Naive thymus-derived CD4-positive, alpha-beta T cell (primary cell): ENCODE measurements around the gene MTCH1. TPM values are rescaled to one million over a fixed set of nuclear protein-coding genes. Genes with fewer than 3 reads are reported as not detected.

Source experiments
- ATAC-seq: fragments of 150-1000 bp; cut with Tn5 transposase; 2 replicates; pipeline ENCODE4 v1.10.0; 2021; ENCODE audit warnings: mild to moderate bottlenecking, moderate library complexity
- CTCF ChIA-PET: fragments of 350-600 bp; sonication (Branson Sonifier 250); formaldehyde crosslinking; loops from one replicate; lab custom pipeline; 2021; ENCODE audit warnings: antibody characterized with exemption; lab: Charles Lee
- POLR2A ChIA-PET: fragments of 350-600 bp; sonication (Branson Sonifier 250); formaldehyde crosslinking; loops from one replicate; lab custom pipeline; 2021; ENCODE audit warnings: antibody characterized with exemption, inconsistent platforms; lab: Charles Lee
- DNase-seq, 9 donors: peaks; one replicate each; pipeline versions ENCODE4 v3.0.0 to v3.0.0-alpha.2; 2020 to 2022; ENCODE audit warnings: mixed read lengths in 1 of 9
- H3K27ac ChIP-seq: one replicate; pipeline ENCODE4 v1.7.0; 2013; ENCODE audit warnings: mild to moderate bottlenecking, low read depth, low read length, moderate library complexity
- H3K27me3 ChIP-seq, 2 donors: one replicate each; pipeline ENCODE4 v1.7.0; 2013; ENCODE audit warnings: low read length in 2 of 2, mild to moderate bottlenecking in 2 of 2, moderate library complexity in 2 of 2; ENCODE audit not compliant: control insufficient read depth in 2 of 2, insufficient read depth in 2 of 2
- H3K36me3 ChIP-seq, 3 experiments: 1 replicate in 2 of 3; 2 replicates in 1 of 3; pipeline ENCODE4 v1.7.0; 2013; ENCODE audit warnings: low read length in 3 of 3, mild to moderate bottlenecking in 3 of 3, moderate library complexity in 1 of 3; ENCODE audit not compliant: insufficient read depth in 3 of 3, control insufficient read depth in 2 of 3
- H3K4me1 ChIP-seq, 2 donors: one replicate each; pipeline ENCODE4 v1.7.0; 2013; ENCODE audit warnings: low read length in 2 of 2, mild to moderate bottlenecking in 2 of 2, moderate library complexity in 1 of 2; ENCODE audit not compliant: control insufficient read depth in 2 of 2, insufficient read depth in 2 of 2
- H3K4me3 ChIP-seq: 2 replicates; pipeline ENCODE4 v1.7.0; 2013; ENCODE audit warnings: mild to moderate bottlenecking, low read length
- H3K9me3 ChIP-seq, 3 experiments: 1 replicate in 2 of 3; 2 replicates in 1 of 3; pipeline ENCODE4 v1.7.0; 2013; ENCODE audit warnings: low read length in 3 of 3; ENCODE audit not compliant: control insufficient read depth in 2 of 3
- H3K27ac Mint-ChIP-seq, 9 donors: one replicate each; pipeline ENCODE4 v1.8.0; 2020 to 2022; ENCODE audit warnings: mixed read lengths in 9 of 9, mild to moderate bottlenecking in 8 of 9, moderate library complexity in 5 of 9, inconsistent platforms in 2 of 9
- H3K27me3 Mint-ChIP-seq, 5 donors: one replicate each; pipeline ENCODE4 v1.8.0; 2021 to 2022; ENCODE audit warnings: mixed read lengths in 5 of 5, mild to moderate bottlenecking in 1 of 5
- H3K36me3 Mint-ChIP-seq, 5 donors: one replicate each; pipeline ENCODE4 v1.8.0; 2020 to 2022; ENCODE audit warnings: mixed read lengths in 5 of 5, mild to moderate bottlenecking in 3 of 5, inconsistent platforms in 1 of 5
- H3K4me1 Mint-ChIP-seq, 7 donors: one replicate each; pipeline ENCODE4 v1.8.0; 2020 to 2022; ENCODE audit warnings: mixed read lengths in 7 of 7, mild to moderate bottlenecking in 3 of 7, inconsistent platforms in 1 of 7
- H3K4me3 Mint-ChIP-seq, 10 donors: one replicate each; pipeline ENCODE4 v1.8.0; 2020 to 2022; ENCODE audit warnings: mild to moderate bottlenecking in 10 of 10, mixed read lengths in 10 of 10, moderate library complexity in 6 of 10, inconsistent platforms in 2 of 10
- H3K9me3 Mint-ChIP-seq, 11 donors: one replicate each; pipeline ENCODE4 v1.8.0; 2020 to 2022; ENCODE audit warnings: mixed read lengths in 11 of 11, mild to moderate bottlenecking in 4 of 11, inconsistent platforms in 1 of 11, moderate library complexity in 1 of 11
- intact Hi-C, 2 donors: fragments of 100-400 bp; cut with micrococcal nuclease; formaldehyde crosslinking; loops; one replicate each; pipeline ENCODE4 v1.15.1; 2023
- polyA plus RNA-seq, 2 donors: library from polyadenylated mRNA; unstranded; fragments of 300-500 nt; fragmentation: Illumina TruSeq; gene quantifications; one replicate each; pipeline ENCODE4 v1.2.3, GENCODE V29; 2021
- total RNA-seq, 6 experiments: library from RNA in 5 of 6; stranded (reverse) in 5 of 6; gene quantifications; 1 replicate in 5 of 6; 2 replicates in 1 of 6; pipeline ENCODE4 v1.2.3 and lab custom pipeline; 2021 to 2026

MTCH1 gene
- total and polyA plus RNA-seq, 7 experiments from 2014 or later = 75.2 to 198 (median 130) TPM

DNA sequence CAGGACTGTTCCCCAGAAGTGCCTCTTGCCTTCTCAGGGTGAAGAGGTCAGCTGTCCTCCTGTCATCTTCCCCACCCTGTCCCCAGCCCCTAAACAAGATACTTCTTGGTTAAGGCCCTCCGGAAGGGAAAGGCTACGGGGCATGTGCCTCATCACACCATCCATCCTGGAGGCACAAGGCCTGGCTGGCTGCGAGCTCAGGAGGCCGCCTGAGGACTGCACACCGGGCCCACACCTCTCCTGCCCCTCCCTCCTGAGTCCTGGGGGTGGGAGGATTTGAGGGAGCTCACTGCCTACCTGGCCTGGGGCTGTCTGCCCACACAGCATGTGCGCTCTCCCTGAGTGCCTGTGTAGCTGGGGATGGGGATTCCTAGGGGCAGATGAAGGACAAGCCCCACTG is 21.6 kb downstream of the MTCH1 start:
- intact Hi-C loops = no loop called here
- ATAC-seq (no peak), DNase-seq (no peak)
- no peaks in the 10 kb centered on the region for H3K27me3 ChIP-seq
- H3K4me3 ChIP-seq = no peak overlapping the region
- Mint-ChIP-seq H3K9me3 (no peaks in the 10 kb centered on the region), H3K27me3 (no peaks in the 10 kb centered on the region), H3K4me3 (peak overlapping the region in 7 of 10 donors; percentile 3 to 71 (median 32)), H3K4me1 (peaks cover 20 to 55% (median 37%) of the 10 kb centered on the region in 7 donors), H3K36me3 (peaks cover 0 to 27% (median 6%) of the 10 kb centered on the region in 5 donors), H3K27ac (peak overlapping the region; percentile 40 to 94 (median 74))
- H3K9me3 ChIP-seq = no peaks in the 10 kb centered on the region
- POLR2A ChIA-PET = interaction anchor here (0.8 to 3.1 kb wide), 3 partner anchors 9 to 359 kb away, joined by 4 to 8 read pairs (median 5); no protein-coding TSS in a partner anchor
- H3K4me1 ChIP-seq = peaks cover 19 to 24% of the 10 kb centered on the region in 2 donors
- peaks cover 5 to 25% (median 14%) of the 10 kb centered on the region in 3 experiments for H3K36me3 ChIP-seq
- CTCF ChIA-PET = interaction anchor here (0.9 kb wide), 1 partner anchor 210 kb away, joined by 4 read pairs; no protein-coding TSS in a partner anchor
- H3K27ac ChIP-seq = peak overlapping the region; percentile 40

DNA sequence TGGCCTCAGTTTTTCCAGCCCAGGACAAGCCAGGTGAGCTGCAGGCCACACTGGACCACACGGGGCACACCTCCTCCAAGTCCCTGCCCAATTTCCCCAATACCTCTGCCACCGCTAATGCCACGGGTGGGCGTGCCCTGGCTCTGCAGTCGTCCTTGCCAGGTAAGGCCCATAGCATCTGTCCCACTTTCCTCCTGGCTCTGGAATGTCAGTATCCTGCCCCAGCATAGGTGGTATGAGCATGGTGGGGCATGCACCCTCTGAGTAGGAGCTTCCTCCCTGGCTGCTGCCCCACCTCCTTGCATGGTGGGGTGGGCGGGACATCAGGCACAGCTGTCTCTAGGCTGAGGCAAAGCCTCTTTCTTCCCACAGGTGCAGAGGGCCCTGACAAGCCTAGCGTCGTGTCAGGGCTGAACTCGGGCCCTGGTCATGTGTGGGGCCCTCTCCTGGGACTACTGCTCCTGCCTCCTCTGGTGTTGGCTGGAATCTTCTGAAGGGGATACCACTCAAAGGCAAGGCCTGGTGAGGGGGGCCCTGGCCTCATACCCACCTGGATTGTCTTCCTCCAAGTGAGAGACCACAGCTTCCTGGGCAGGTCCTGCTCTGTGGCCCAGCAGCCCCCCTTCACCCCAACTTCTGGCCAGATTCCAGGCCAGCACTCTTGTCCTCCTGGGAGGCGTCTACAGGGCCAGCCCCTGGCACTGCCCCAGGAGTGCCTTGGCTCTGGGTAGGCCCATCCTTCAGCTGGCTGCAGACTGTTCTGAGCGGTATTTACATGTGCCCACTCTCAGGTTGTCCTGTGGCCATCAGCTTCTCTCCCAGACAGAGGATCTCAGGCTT is 22.3 kb downstream of the MTCH1 start:
- peaks cover 20 to 55% (median 37%) of the 10 kb centered on the region in 7 donors for H3K4me1 Mint-ChIP-seq

DNA sequence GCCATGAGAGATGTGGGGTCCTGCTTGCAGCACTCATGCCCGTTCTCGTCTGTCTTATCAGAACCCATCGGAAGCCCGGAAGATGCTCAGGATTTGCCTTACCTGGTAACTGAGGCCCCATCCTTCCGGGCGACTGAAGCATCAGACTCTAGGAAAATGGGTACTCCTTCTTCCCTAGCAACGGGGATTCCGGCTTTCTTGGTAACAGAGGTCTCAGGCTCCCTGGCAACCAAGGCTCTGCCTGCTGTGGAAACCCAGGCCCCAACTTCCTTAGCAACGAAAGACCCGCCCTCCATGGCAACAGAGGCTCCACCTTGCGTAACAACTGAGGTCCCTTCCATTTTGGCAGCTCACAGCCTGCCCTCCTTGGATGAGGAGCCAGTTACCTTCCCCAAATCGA is 23.1 kb downstream of the MTCH1 start:
- DNase-seq (peak; percentile 69 to 89 (median 81)), ATAC-seq (peak; percentile 82)
- Mint-ChIP-seq H3K27me3 (no peaks in the 10 kb centered on the region), H3K27ac (peak overlapping the region; percentile 74 to 96 (median 93)), H3K4me3 (peak overlapping the region in 9 of 10 donors; percentile 57 to 80 (median 70)), H3K36me3 (peaks cover 0 to 13% (median 0%) of the 10 kb centered on the region in 5 donors), H3K9me3 (no peaks in the 10 kb centered on the region), H3K4me1 (peaks cover 20 to 55% (median 37%) of the 10 kb centered on the region in 7 donors)
- Histone ChIP-seq H3K4me3 (no peak overlapping the region), H3K27me3 (no peaks in the 10 kb centered on the region), H3K27ac (peak overlapping the region; percentile 40), H3K4me1 (peaks cover 19 to 24% of the 10 kb centered on the region in 2 donors), H3K36me3 (peaks cover 0 to 10% (median 2%) of the 10 kb centered on the region in 3 experiments), H3K9me3 (no peaks in the 10 kb centered on the region)
- POLR2A ChIA-PET = no interaction called here
- intact Hi-C loops = loop anchor here (1.0 to 2.0 kb wide), 4 partner anchors 22 to 78 kb away; partner anchors contain the start of genes C6orf89 (in 1 of the 2) and MTCH1 (in 1 of the 2)
- CTCF ChIA-PET = no interaction called here

More for the DNA sequence above, 22.3 kb downstream of the MTCH1 start:
- POLR2A ChIA-PET = interaction anchor here (0.8 to 3.1 kb wide), 3 partner anchors 8 to 358 kb away, joined by 4 to 8 read pairs (median 5); no protein-coding TSS in a partner anchor
- intact Hi-C loops = loop anchor here (1.0 to 2.0 kb wide), 4 partner anchors 21 to 78 kb away; partner anchors contain the start of genes C6orf89 (in 1 of the 2) and MTCH1 (in 1 of the 2)
- peaks cover 4 to 18% (median 10%) of the 10 kb centered on the region in 3 experiments for H3K36me3 ChIP-seq
- no peaks in the 10 kb centered on the region for H3K27me3 Mint-ChIP-seq
- H3K36me3 Mint-ChIP-seq = peaks cover 0 to 21% (median 5%) of the 10 kb centered on the region in 5 donors
- H3K9me3 ChIP-seq = no peaks in the 10 kb centered on the region
- peaks cover 19 to 24% of the 10 kb centered on the region in 2 donors for H3K4me1 ChIP-seq
- H3K27ac ChIP-seq = peak overlapping the region; percentile 40
- no peaks in the 10 kb centered on the region for H3K9me3 Mint-ChIP-seq
- H3K27me3 ChIP-seq = no peaks in the 10 kb centered on the region
- DNase-seq (peak in 5 of 9 donors; percentile 37 to 50 (median 44)), ATAC-seq (peak; percentile 56)
- CTCF ChIA-PET = interaction anchor here (0.9 kb wide), 1 partner anchor 211 kb away, joined by 4 read pairs; no protein-coding TSS in a partner anchor
- H3K4me3 ChIP-seq = no peak overlapping the region
- peak overlapping the region; percentile 74 to 96 (median 93) for H3K27ac Mint-ChIP-seq
- H3K4me3 Mint-ChIP-seq = peak overlapping the region; percentile 36 to 73 (median 64)

DNA sequence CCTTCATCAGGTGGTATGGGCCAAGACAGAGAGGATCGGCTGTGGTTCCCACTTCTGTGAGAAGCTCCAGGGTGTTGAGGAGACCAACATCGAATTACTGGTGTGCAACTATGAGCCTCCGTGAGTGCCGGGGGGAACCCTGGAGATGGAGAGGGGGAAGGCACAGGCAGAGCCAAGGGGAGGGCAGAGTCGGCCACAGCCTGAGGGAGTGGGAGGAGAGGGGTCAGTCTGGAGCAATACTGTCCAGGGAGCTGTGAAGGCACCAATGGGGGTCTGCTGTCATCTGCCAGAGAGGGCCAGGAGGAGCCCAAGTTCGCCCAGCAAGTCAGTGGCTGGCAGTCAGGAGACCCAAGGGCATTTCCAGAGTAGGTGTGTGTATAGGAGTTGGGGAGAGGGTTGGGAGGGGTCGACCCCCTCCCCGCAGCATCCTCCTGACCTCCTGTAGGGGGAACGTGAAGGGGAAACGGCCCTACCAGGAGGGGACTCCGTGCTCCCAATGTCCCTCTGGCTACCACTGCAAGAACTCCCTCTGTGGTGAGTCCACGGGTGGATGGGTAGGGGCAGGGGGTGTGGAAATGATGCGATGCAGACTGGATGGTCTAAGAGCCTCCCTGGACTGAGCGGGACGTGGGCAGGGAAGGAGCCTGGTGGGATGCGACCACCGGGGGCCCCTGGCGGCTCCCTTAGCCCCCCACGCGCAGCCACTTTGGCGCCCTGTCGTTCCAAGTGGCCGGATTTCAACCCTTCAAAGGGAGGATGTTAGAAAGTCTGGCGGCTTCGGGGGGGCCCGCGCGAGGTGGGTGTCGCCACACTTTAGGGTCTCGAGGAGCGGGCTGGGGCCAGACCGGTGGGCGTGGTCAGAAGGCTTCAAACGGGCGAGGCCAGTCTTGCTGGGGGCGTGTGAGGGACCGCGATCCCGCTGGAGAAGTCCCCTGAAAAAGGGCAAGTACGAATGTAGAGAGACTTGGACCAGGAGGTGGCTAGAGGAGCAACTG is 24.3 kb downstream of the MTCH1 start:
- peak overlapping the region in 8 of 9 donors; percentile 3 to 94 (median 82) for H3K27ac Mint-ChIP-seq
- peaks cover 27 to 63% (median 41%) of the 10 kb centered on the region in 7 donors for H3K4me1 Mint-ChIP-seq
- H3K36me3 ChIP-seq = no peaks in the 10 kb centered on the region
- no peak overlapping the region for H3K27ac ChIP-seq
- no peak for DNase-seq
- peak overlapping the region in 3 of 10 donors; percentile 16 to 47 (median 32) for H3K4me3 Mint-ChIP-seq
- H3K36me3 Mint-ChIP-seq = peaks cover 0 to 7% (median 0%) of the 10 kb centered on the region in 5 donors
- H3K9me3 ChIP-seq = no peaks in the 10 kb centered on the region
- peaks cover 19 to 24% of the 10 kb centered on the region in 2 donors for H3K4me1 ChIP-seq
- ChIA-PET CTCF (interaction anchor here (0.6 kb wide), 1 partner anchor 477 kb away, joined by 5 read pairs; no protein-coding TSS in a partner anchor), POLR2A (no interaction called here)
- no peak for ATAC-seq
- H3K4me3 ChIP-seq = no peak overlapping the region
- H3K27me3 Mint-ChIP-seq = no peaks in the 10 kb centered on the region
- intact Hi-C loops = loop anchor here in 1 of 2 donors (2.0 kb wide), 2 partner anchors 23 to 49 kb away; no protein-coding TSS in a partner anchor
- H3K27me3 ChIP-seq = no peaks in the 10 kb centered on the region
- no peaks in the 10 kb centered on the region for H3K9me3 Mint-ChIP-seq

DNA sequence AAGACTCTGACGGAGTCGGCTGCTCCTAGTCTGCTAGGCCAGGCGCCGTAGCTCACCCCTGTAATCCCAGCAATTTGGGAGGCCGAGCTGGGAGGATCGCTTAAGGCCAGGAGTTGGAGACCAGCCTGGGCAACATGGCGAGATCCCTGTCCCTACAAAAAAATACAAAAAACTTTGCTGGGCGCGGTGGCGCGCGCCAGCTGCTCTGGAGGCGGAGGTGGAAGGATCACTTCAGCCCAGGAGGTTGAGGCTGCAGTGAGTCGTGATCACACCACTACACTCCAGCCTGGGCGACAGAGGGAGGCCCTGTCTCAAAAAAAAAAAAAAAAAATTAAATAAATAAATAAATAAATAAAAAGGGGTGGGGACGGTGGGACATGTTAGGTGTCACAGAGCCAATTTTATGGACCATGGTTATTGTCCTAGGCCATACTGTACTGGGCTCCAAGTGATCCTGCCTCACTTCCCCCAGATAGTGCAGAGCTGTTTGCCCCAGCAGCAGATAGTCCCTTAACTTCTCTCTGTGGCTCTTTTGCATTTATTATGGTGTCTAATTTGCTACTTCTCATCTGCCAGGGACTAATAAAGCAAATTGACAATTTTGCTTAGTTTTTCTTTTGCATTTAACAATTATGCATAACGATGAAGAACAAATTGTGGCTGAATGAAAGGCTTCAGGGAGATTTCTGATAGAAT is 26.3 kb downstream of the MTCH1 start:
- Mint-ChIP-seq H3K9me3 (no peaks in the 10 kb centered on the region), H3K27ac (peak overlapping the region in 7 of 9 donors; percentile 2 to 84 (median 68)), H3K4me3 (peak overlapping the region in 1 of 10 donors; percentile 2), H3K36me3 (no peaks in the 10 kb centered on the region), H3K27me3 (peaks cover 0 to 6% (median 0%) of the 10 kb centered on the region in 5 donors), H3K4me1 (peaks cover 36 to 68% (median 51%) of the 10 kb centered on the region in 7 donors)
- intact Hi-C loops = no loop called here
- ChIA-PET POLR2A (no interaction called here), CTCF (no interaction called here)
- Histone ChIP-seq H3K4me3 (no peak overlapping the region), H3K27me3 (no peaks in the 10 kb centered on the region), H3K4me1 (peaks cover 28 to 41% of the 10 kb centered on the region in 2 donors), H3K36me3 (no peaks in the 10 kb centered on the region), H3K9me3 (no peaks in the 10 kb centered on the region), H3K27ac (no peak overlapping the region)
- ATAC-seq (no peak), DNase-seq (no peak)
